NB4 (cell line): ENCODE measurements around the gene NOL3.

Experiments
- CTCF ChIP-seq: IDR thresholded peaks from one replicate; pipeline ENCODE4 v1.5.1; 2012; ENCODE audit warnings: low read depth, low read length
- MYC ChIP-seq: IDR thresholded peaks from 2 replicates; pipeline ENCODE4 v1.6.1; 2011; ENCODE audit warnings: low read depth, low read length

DNA sequence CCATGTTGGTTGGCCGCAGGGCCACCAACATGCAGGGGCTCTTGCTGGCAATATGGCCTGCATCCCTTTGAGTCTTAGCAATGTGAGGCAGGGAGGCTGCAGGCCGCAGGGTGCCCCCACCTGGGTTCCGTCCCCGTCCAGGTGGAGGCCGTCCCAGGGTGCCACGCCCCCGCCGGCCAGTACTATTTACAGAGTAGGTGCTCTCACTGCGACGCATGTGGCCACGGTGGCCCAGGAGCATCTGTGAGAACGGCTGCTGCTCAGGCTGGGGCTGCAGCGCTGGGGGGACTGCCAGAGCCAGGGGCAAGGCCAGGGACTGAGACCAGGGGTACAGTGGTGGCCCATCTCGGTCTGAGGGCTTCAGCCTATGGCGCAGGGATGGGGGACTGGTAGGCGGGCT, 9.8 kb downstream of the NOL3 start:
- TF ChIP-seq CTCF (no peak), MYC (no peak)
